ENCODE measurements around the gene CASZ1. TPM values are rescaled to one million over a fixed set of nuclear protein-coding genes. Genes with fewer than 3 reads are reported as not detected.
A peak's percentile ranks its signal among the peaks of the same experiment; 100 is the strongest.

Gene CASZ1
- polyA plus RNA-seq, 2 of the 4 experiments (the other 2 are of a cell fraction), result 0.52 to 1.2 TPM

GRCh38 chr1:10793129-10793651 lies 3.3 kb downstream of the CASZ1 start:
- POLR2A ChIA-PET, result no interaction called here
- DNase-seq (ENCODE audit: low read depth in 1 of 2, low spot score in 1 of 2), result peak in 1 of 2 experiments; percentile 72
- Histone ChIP-seq H3K4me1 (peaks cover 25% of the 10 kb centered on the region), H3K4me3 (peak overlapping the region; percentile 57), H3K27ac (peak overlapping the region; percentile 26 to 51; a peak in 3 of 6 replicates), H3K4me2 (peak overlapping the region; percentile 99), H3K9me3 (no peaks in the 10 kb centered on the region)
- no peak for FAIRE-seq
- under 1% methylated on average over 9 of the region's 9 CpGs for WGBS (ENCODE audit: missing lambda C conversion rate)
- CTCF ChIA-PET, result interaction anchor here (0.7 to 2.9 kb wide), 5 partner anchors 44 to 286 kb away, joined by 3 to 8 read pairs (median 4); no protein-coding TSS in a partner anchor
- no peak for ATAC-seq
- TF ChIP-seq ZFP36 (IDR thresholded peaks at IDR 0.05; ENCODE audit: borderline replicate concordance, partially characterized antibody) (no peak), CEBPB (IDR thresholded peaks at IDR 0.05) (peak in 1 of 2 experiments; percentile 20; a peak in 1 of 4 replicates)

GRCh38 chr1:10791105-10791951 lies 5.1 kb downstream of the CASZ1 start:
- no peak for DNase-seq (ENCODE audit: low read depth in 1 of 2, low spot score in 1 of 2)
- no peak overlapping the region for H3K4me3 ChIP-seq
- CTCF ChIA-PET, result interaction anchor here (0.8 to 1.2 kb wide), 3 partner anchors 11 to 284 kb away, joined by 3 to 4 read pairs (median 3); no protein-coding TSS in a partner anchor
- POLR2A ChIA-PET, result interaction anchor here (0.7 kb wide), 1 partner anchor 31 kb away, joined by 3 read pairs; no protein-coding TSS in a partner anchor
- H3K4me1 ChIP-seq, result peaks cover 22% of the 10 kb centered on the region
- H3K27ac ChIP-seq, result no peak overlapping the region
- 53% methylated on average over 8 of the region's 8 CpGs for WGBS (ENCODE audit: missing lambda C conversion rate)
- TF ChIP-seq PHF8 (IDR thresholded peaks at IDR 0.05; ENCODE audit: borderline replicate concordance, low read depth) (no peak), TFCP2L1 (CRISPR knock-in tag; IDR thresholded peaks at IDR 0.05) (no peak), NFE2L2 (conservative IDR thresholded peaks at IDR 0.05; ENCODE audit: low read length) (no peak), MAX (IDR thresholded peaks at IDR 0.05) (no peak), SREBF2 (IDR thresholded peaks at IDR 0.05) (no peak), ZC3H11A (IDR thresholded peaks at IDR 0.05) (no peak), JUN (IDR thresholded peaks at IDR 0.05) (no peak), HEYL (CRISPR knock-in tag; IDR thresholded peaks at IDR 0.05) (no peak), POLR2AphosphoS2 (conservative IDR thresholded peaks at IDR 0.05; ENCODE audit: low read length) (no peak), ATOH8 (CRISPR knock-in tag; IDR thresholded peaks at IDR 0.05; ENCODE audit: low read depth) (no peak), MAZ (IDR thresholded peaks at IDR 0.05; ENCODE audit: borderline replicate concordance, low read depth, low read length) (no peak)
- TF ChIP-seq, protein P1, sequence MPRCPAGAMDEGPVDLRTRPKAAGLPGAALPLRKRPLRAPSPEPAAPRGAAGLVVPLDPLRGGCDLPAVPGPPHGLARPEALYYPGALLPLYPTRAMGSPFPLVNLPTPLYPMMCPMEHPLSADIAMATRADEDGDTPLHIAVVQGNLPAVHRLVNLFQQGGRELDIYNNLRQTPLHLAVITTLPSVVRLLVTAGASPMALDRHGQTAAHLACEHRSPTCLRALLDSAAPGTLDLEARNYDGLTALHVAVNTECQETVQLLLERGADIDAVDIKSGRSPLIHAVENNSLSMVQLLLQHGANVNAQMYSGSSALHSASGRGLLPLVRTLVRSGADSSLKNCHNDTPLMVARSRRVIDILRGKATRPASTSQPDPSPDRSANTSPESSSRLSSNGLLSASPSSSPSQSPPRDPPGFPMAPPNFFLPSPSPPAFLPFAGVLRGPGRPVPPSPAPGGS (IDR thresholded peaks at IDR 0.05), result no peak
- TF ChIP-seq, protein P2, sequence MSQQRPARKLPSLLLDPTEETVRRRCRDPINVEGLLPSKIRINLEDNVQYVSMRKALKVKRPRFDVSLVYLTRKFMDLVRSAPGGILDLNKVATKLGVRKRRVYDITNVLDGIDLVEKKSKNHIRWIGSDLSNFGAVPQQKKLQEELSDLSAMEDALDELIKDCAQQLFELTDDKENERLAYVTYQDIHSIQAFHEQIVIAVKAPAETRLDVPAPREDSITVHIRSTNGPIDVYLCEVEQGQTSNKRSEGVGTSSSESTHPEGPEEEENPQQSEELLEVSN (IDR thresholded peaks at IDR 0.05; ENCODE audit: borderline replicate concordance, low read depth), result no peak
- TF ChIP-seq, protein P3, sequence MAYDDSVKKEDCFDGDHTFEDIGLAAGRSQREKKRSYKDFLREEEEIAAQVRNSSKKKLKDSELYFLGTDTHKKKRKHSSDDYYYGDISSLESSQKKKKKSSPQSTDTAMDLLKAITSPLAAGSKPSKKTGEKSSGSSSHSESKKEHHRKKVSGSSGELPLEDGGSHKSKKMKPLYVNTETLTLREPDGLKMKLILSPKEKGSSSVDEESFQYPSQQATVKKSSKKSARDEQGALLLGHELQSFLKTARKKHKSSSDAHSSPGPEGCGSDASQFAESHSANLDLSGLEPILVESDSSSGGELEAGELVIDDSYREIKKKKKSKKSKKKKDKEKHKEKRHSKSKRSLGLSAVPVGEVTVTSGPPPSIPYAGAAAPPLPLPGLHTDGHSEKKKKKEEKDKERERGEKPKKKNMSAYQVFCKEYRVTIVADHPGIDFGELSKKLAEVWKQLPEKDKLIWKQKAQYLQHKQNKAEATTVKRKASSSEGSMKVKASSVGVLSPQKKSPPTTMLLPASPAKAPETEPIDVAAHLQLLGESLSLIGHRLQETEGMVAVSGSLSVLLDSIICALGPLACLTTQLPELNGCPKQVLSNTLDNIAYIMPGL (CRISPR knock-in tag; IDR thresholded peaks at IDR 0.05; ENCODE audit: borderline replicate concordance), result no peak
- ATAC-seq, result no peak
- peak overlapping the region; percentile 1; the same call in 1 of the 3 replicates for H3K4me2 ChIP-seq
- FAIRE-seq, result no peak
- H3K9me3 ChIP-seq, result no peaks in the 10 kb centered on the region
